Heart left ventricle (tissue), 16 donors: ENCODE results near the gene IPO4. TPM values are rescaled to one million over a fixed set of nuclear protein-coding genes. Genes with fewer than 3 reads are reported as not detected.

Experiments
- ATAC-seq, 4 donors: fragments of 200-7000 bp; cut with Tn5 transposase; one replicate each; pipeline ENCODE4 v1.9.1; 2020 to 2022; ENCODE audit warnings: moderate library complexity in 4 of 4, mild to moderate bottlenecking in 3 of 4, moderate number of reproducible peaks in 1 of 4
- DNase-seq, 5 donors: peaks; one replicate each; pipeline ENCODE4 v3.0.0-alpha.2; 2020
- H3K27ac ChIP-seq, 12 donors: fragments of 200-600 bp; sonication (generic) in 4 of 12; one replicate each; pipeline versions ENCODE4 v1.5.0 to v1.8.0; 2016 to 2022; ENCODE audit warnings: mild to moderate bottlenecking in 2 of 12
- H3K27me3 ChIP-seq, 9 donors: fragments of 200-600 bp; sonication (generic) in 2 of 9; one replicate each; pipeline versions ENCODE4 v1.5.1 to v1.8.0; 2016 to 2022; ENCODE audit warnings: mild to moderate bottlenecking in 3 of 9
- H3K36me3 ChIP-seq, 9 donors: fragments of 200-600 bp; sonication (generic) in 2 of 9; one replicate each; pipeline versions ENCODE4 v1.5.0 to v1.8.0; 2018 to 2022; ENCODE audit warnings: mild to moderate bottlenecking in 2 of 9
- H3K4me1 ChIP-seq, 12 donors: fragments of 200-600 bp; sonication (generic) in 4 of 12; one replicate each; pipeline versions ENCODE4 v1.5.0 to v1.8.0; 2016 to 2022; ENCODE audit warnings: mild to moderate bottlenecking in 3 of 12
- H3K4me3 ChIP-seq, 12 donors: fragments of 200-600 bp; sonication (generic) in 4 of 12; one replicate each; pipeline versions ENCODE4 v1.5.0 to v1.8.0; 2017 to 2022; ENCODE audit warnings: mild to moderate bottlenecking in 9 of 12, moderate library complexity in 4 of 12
- H3K9me3 ChIP-seq, 12 donors: fragments of 200-600 bp; sonication (generic) in 4 of 12; one replicate each; pipeline versions ENCODE4 v1.5.0 to v1.8.0; 2016 to 2022; ENCODE audit warnings: mild to moderate bottlenecking in 1 of 12
- CTCF ChIP-seq, 12 donors: fragments of 200-600 bp; sonication (generic) in 4 of 12; IDR thresholded peaks; one replicate each; pipeline versions ENCODE4 v1.5.0 to v1.8.0; 2018 to 2022; ENCODE audit warnings: antibody characterized with exemption in 12 of 12, mild to moderate bottlenecking in 5 of 12
- POLR2A ChIP-seq, 2 donors: fragments of 450-650 bp; IDR thresholded peaks; one replicate each; pipeline ENCODE4 v1.6.1; 2017; ENCODE audit warnings: antibody characterized with exemption in 2 of 2, mild to moderate bottlenecking in 2 of 2, moderate library complexity in 2 of 2
- WGBS, 4 donors: extraction: QIAGEN DNeasy Blood & Tissue Kit in 2 of 4; methylation state at CpG; one replicate each; pipeline versions ENCODE4 v1.1.5 to v1.1.7; 2013 to 2018; 5-methylcytosine and 5-hydroxymethylcytosine counted together
- intact Hi-C, 10 donors: fragments of 100-400 bp; cut with DNase I; formaldehyde crosslinking; loops; one replicate each; pipeline versions ENCODE4 v1.11.1 to v1.14.2; 2022
- polyA plus RNA-seq, 2 donors: library from polyadenylated mRNA; stranded (reverse); fragments of 200-250 nt; gene quantifications; one replicate each; pipeline ENCODE4 v1.2.3, GENCODE V29; 2013
- total RNA-seq, 9 donors: library from RNA; depleted of rRNA in 2 of 9; stranded (reverse); fragments of >200 nt in 2 of 9; fragmentation: NEBNext Ultra II Directional in 3 of 9; extraction: Animal tissue kit (Norgen Biotek cat#: 25700) in 3 of 9; gene quantifications; one replicate each; pipeline versions ENCODE4 v1.1.0 to v1.2.4, GENCODE V29; 2016 to 2023
- donor health status: ischemic (EF 13 %, LVEDD 7.1; RV severe dilation, severe dysfunction).
- donor health status: healthy with polysubstance abuse.
- donor health status: DM: no; HTN: yes; CAD: no.
- donor health status: DM: no; HTN: no; CAD: no.
- donor health status: ischemic (EF 25% LVEDD 6.9; RV normal size, moderate dysfunction).
- donor health status: ischemic (EF 25% LVEDD 5.7; RV mildly dilated, moderate dysfunction).
- donor health status: healthy.
- donor health status: DM: yes; HTN: yes; CAD: no.
- donor health status: ischemic (EF 35%, LVEDD 5.7; RV mildly dilated, moderate dysfunction).
- donor health status: nonischemic (EF 11% LVEDD 7.7; RV severe dilation, severe dysfunction).
- donor health status: DM: yes; HTN: yes; CAD: no.
- donor health status: PGD.
- donor health status: ischemic (EF 29% LVEDD 5.4; RV normal size, mild dysfunction).
- donor health status: nonischemic (EF 23%, LVEDD 6.1; RV moderate dilation, normal function).

The IPO4 gene
- total and polyA plus RNA-seq, 11 donors = 1.8 to 40.0 (median 17.2) TPM

GRCh38 chr14:24135584-24135833 is 53.1 kb downstream of the IPO4 start:
- no peaks in the 10 kb centered on the region for H3K9me3 ChIP-seq
- 3 to 6% (median 5%) methylated on average over 9 of the region's 9 CpGs for WGBS, 4 donors
- H3K4me3 ChIP-seq = peak overlapping the region; percentile 64 to 100 (median 94)
- DNase-seq (no peak), ATAC-seq (no peak)
- H3K27me3 ChIP-seq = no peaks in the 10 kb centered on the region
- peaks cover 3 to 75% (median 50%) of the 10 kb centered on the region in 12 donors for H3K4me1 ChIP-seq
- H3K36me3 ChIP-seq = peaks cover 0 to 31% (median 27%) of the 10 kb centered on the region in 9 donors
- TF ChIP-seq POLR2A (IDR thresholded peaks at IDR 0.05) (no peak), CTCF (IDR thresholded peaks at IDR 0.05) (no peak)
- intact Hi-C loops = no loop called here
- peak overlapping the region in 11 of 12 donors; percentile 76 to 99 (median 95) for H3K27ac ChIP-seq

GRCh38 chr14:24133735-24134134 is 54.9 kb downstream of the IPO4 start:
- peaks cover 0 to 64% (median 39%) of the 10 kb centered on the region in 12 donors for H3K4me1 ChIP-seq
- no peaks in the 10 kb centered on the region for H3K27me3 ChIP-seq
- no peak overlapping the region for H3K4me3 ChIP-seq
- H3K36me3 ChIP-seq = peaks cover 0 to 21% (median 17%) of the 10 kb centered on the region in 9 donors
- H3K27ac ChIP-seq = peak overlapping the region in 2 of 12 donors; percentile 9 to 93
- 92 to 97% (median 95%) methylated on average over 1 of the region's 1 CpG for WGBS, 4 donors
- no peak for DNase-seq
- no peaks in the 10 kb centered on the region for H3K9me3 ChIP-seq
- no peak for ATAC-seq
- intact Hi-C loops = no loop called here
- TF ChIP-seq CTCF (IDR thresholded peaks at IDR 0.05) (no peak), POLR2A (IDR thresholded peaks at IDR 0.05) (no peak)

GRCh38 chr14:24132976-24133375 is 55.6 kb downstream of the IPO4 start:
- Histone ChIP-seq H3K9me3 (no peaks in the 10 kb centered on the region), H3K4me3 (peak overlapping the region in 7 of 12 donors; percentile 38 to 58 (median 46)), H3K27ac (peak overlapping the region; percentile 79 to 99 (median 93)), H3K4me1 (peaks cover 0 to 58% (median 37%) of the 10 kb centered on the region in 12 donors), H3K27me3 (no peaks in the 10 kb centered on the region), H3K36me3 (peaks cover 0 to 13% (median 9%) of the 10 kb centered on the region in 9 donors)
- no peak for ATAC-seq
- 65 to 82% (median 70%) methylated on average over 2 of the region's 2 CpGs for WGBS, 4 donors
- no peak for DNase-seq
- intact Hi-C loops = no loop called here
- TF ChIP-seq CTCF (IDR thresholded peaks at IDR 0.05) (no peak), POLR2A (IDR thresholded peaks at IDR 0.05) (no peak)

GRCh38 chr14:24132061-24132685 is 56.4 kb downstream of the IPO4 start:
- Histone ChIP-seq H3K4me3 (peak overlapping the region; percentile 1 to 58 (median 41)), H3K4me1 (peaks cover 0 to 51% (median 31%) of the 10 kb centered on the region in 12 donors), H3K36me3 (peaks cover 0 to 5% (median 1%) of the 10 kb centered on the region in 9 donors), H3K27me3 (no peaks in the 10 kb centered on the region), H3K9me3 (no peaks in the 10 kb centered on the region), H3K27ac (peak overlapping the region; percentile 79 to 99 (median 93))
- no peak for TF ChIP-seq POLR2A (IDR thresholded peaks at IDR 0.05)
- no peak for TF ChIP-seq CTCF (IDR thresholded peaks at IDR 0.05)
- 30 to 43% (median 39%) methylated on average over 19 to 24 of the region's 24 CpGs for WGBS, 4 donors
- DNase-seq = peak in 3 of 5 donors; percentile 30 to 51 (median 49)
- ATAC-seq = peak in 1 of 4 donors; percentile 0
- intact Hi-C loops = no loop called here
